Endothelial cell of umbilical vein (primary cell): ENCODE results near the gene SCN5A. TPM values are rescaled to one million over a fixed set of nuclear protein-coding genes. Genes with fewer than 3 reads are reported as not detected.

Experiments used
- BruUV-seq: library from RNA; stranded (reverse); fragments of 400-500 nt; replicated peaks from 2 replicates; lab custom pipeline; 2021; lab: Mats Ljungman, UMichigan
- CTCF ChIA-PET: fragments of 300-600, 350-600 bp; sonication (Branson Sonifier 250); formaldehyde crosslinking; loops from one replicate; lab custom pipeline; 2021; ENCODE audit warnings: antibody characterized with exemption, inconsistent platforms; lab: Charles Lee
- POLR2A ChIA-PET: fragments of 300-600, 350-600 bp; sonication (Branson Sonifier 250); formaldehyde crosslinking; loops from one replicate; lab custom pipeline; 2021; ENCODE audit warnings: antibody characterized with exemption, inconsistent platforms; lab: Charles Lee
- DNase-seq: peaks from one replicate; pipeline ENCODE4 v3.0.0-alpha.2; 2011; ENCODE audit warnings: low read depth, low spot score
- FAIRE-seq: peaks from 2 replicates; lab custom pipeline; 2011; peaks lifted over from hg19 to GRCh38; lab: Jason Lieb, UNC
- H2AFZ ChIP-seq: 2 replicates; pipeline ENCODE4 v1.6.0; 2012; ENCODE audit warnings: low read depth, low read length, control low read depth, inconsistent platforms
- H3K27ac ChIP-seq: 2 replicates; pipeline ENCODE4 v1.5.1; 2011; ENCODE audit warnings: low read depth, mild to moderate bottlenecking, control low read depth, low read length, moderate library complexity; ENCODE audit not compliant: insufficient read depth
- H3K27me3 ChIP-seq, 2 experiments: 2 replicates each; pipeline versions ENCODE4 v1.6.0 to v1.6.1; 2011; ENCODE audit warnings: low read length in 2 of 2, mixed read lengths in 1 of 2; ENCODE audit not compliant: control insufficient read depth in 2 of 2, insufficient read depth in 2 of 2
- H3K36me3 ChIP-seq, 2 experiments: 2 replicates in 1 of 2; 3 replicates in 1 of 2; pipeline ENCODE4 v1.5.1; 2011; ENCODE audit warnings: low read length in 2 of 2, mild to moderate bottlenecking in 1 of 2, moderate library complexity in 1 of 2; ENCODE audit not compliant: control insufficient read depth in 2 of 2, insufficient read depth in 2 of 2; ENCODE audit errors: extremely low read depth in 1 of 2
- H3K4me1 ChIP-seq: 3 replicates; pipeline ENCODE4 v1.5.1; 2011; ENCODE audit warnings: mild to moderate bottlenecking, low read length; ENCODE audit not compliant: control insufficient read depth, insufficient read depth; ENCODE audit errors: extremely low read depth
- H3K4me2 ChIP-seq: 2 replicates; pipeline ENCODE4 v1.6.1; 2011; ENCODE audit warnings: low read length, control low read depth, mixed read lengths; ENCODE audit not compliant: insufficient read depth
- H3K4me3 ChIP-seq, 3 experiments: fragments of 200-600 bp in 1 of 3; sonication (generic), shearing (Covaris generic) in 1 of 3; replicated peaks in 1 of 3; 2 replicates each; pipeline ENCODE4 v1.5.1; 2011 to 2016; ENCODE audit warnings: control low read depth in 3 of 3, low read length in 3 of 3, mild to moderate bottlenecking in 2 of 3, inconsistent platforms in 1 of 3, low read depth in 1 of 3, moderate library complexity in 1 of 3; ENCODE audit not compliant: insufficient read depth in 1 of 3
- H3K79me2 ChIP-seq: 2 replicates; pipeline ENCODE4 v1.6.0; 2012; ENCODE audit warnings: low read length, inconsistent platforms; ENCODE audit not compliant: control insufficient read depth, insufficient read depth
- H3K9ac ChIP-seq: replicated peaks from 2 replicates; pipeline ENCODE3; 2011; ENCODE audit warnings: low read length, control low read depth; ENCODE audit not compliant: insufficient read depth; ENCODE audit errors: extremely low read depth
- H3K9me1 ChIP-seq: replicated peaks from 3 replicates; pipeline ENCODE4 v1.6.0; 2011; ENCODE audit warnings: mild to moderate bottlenecking, low read length; ENCODE audit not compliant: control insufficient read depth, insufficient read depth; ENCODE audit errors: extremely low read depth
- H3K9me3 ChIP-seq: replicated peaks from 2 replicates; pipeline ENCODE4 v1.5.1; 2012; ENCODE audit warnings: low read length, inconsistent platforms; ENCODE audit not compliant: control insufficient read depth, insufficient read depth
- H4K20me1 ChIP-seq: replicated peaks from 2 replicates; pipeline ENCODE3; 2011; ENCODE audit warnings: mild to moderate bottlenecking, low read length; ENCODE audit not compliant: control insufficient read depth, insufficient read depth; ENCODE audit errors: extremely low read depth
- CTCF ChIP-seq, 2 donors: IDR thresholded peaks; 1 replicate in 1 of 2; 2 replicates in 1 of 2; pipeline ENCODE4 v1.5.1; 2011; ENCODE audit warnings: low read length in 2 of 2, mild to moderate bottlenecking in 2 of 2, moderate library complexity in 2 of 2, control low read depth in 1 of 2, inconsistent platforms in 1 of 2, low read depth in 1 of 2; ENCODE audit not compliant: insufficient read depth in 1 of 2; ENCODE audit errors: extremely low read depth in 1 of 2
- EZH2 ChIP-seq: IDR thresholded peaks from 2 replicates; pipeline ENCODE4 v1.6.1; 2012; ENCODE audit warnings: borderline replicate concordance, low read depth, mild to moderate bottlenecking, moderate library complexity, low read length, inconsistent platforms; ENCODE audit not compliant: severe bottlenecking
- FOS ChIP-seq: IDR thresholded peaks from 2 replicates; pipeline ENCODE4 v1.6.1; 2011; ENCODE audit warnings: mild to moderate bottlenecking, low read length, moderate library complexity, borderline replicate concordance; ENCODE audit not compliant: insufficient read depth
- GATA2 ChIP-seq: IDR thresholded peaks from 2 replicates; pipeline ENCODE4 v1.7.0; 2011; ENCODE audit warnings: low read depth, mild to moderate bottlenecking, moderate library complexity, mixed read lengths, low read length; ENCODE audit not compliant: insufficient read length, insufficient read depth
- JUN ChIP-seq: IDR thresholded peaks from 2 replicates; pipeline ENCODE4 v1.6.1; 2011; ENCODE audit warnings: borderline replicate concordance, low read depth; ENCODE audit not compliant: insufficient read length, insufficient read depth
- MYC ChIP-seq: IDR thresholded peaks from one replicate; pipeline ENCODE4 v1.6.1; 2011; ENCODE audit warnings: mild to moderate bottlenecking, low read depth, low read length
- POLR2A ChIP-seq: IDR thresholded peaks from 2 replicates; pipeline ENCODE4 v1.6.1; 2012; ENCODE audit warnings: low read depth, mild to moderate bottlenecking, control low read depth, low read length
- POLR2AphosphoS5 ChIP-seq: IDR thresholded peaks from 2 replicates; pipeline ENCODE4 v1.6.1; 2012; ENCODE audit warnings: low read depth, mild to moderate bottlenecking, control low read depth, low read length, moderate library complexity; ENCODE audit not compliant: insufficient read depth
- dilution Hi-C: fragments of 300-500 bp; cut with MboI; formaldehyde crosslinking; loops from one replicate; pipeline ENCODE4 v1.15.0; 2019; ENCODE audit warnings: low sequenced_read_pairs; ENCODE audit not compliant: extremely low pct_ligation_motif_present
- intact Hi-C: fragments of 100-400 bp; cut with micrococcal nuclease; formaldehyde crosslinking; loops from one replicate; pipeline ENCODE4 v1.10.0; 2022
- polyA plus RNA-seq, 4 experiments: library from polyadenylated mRNA; depleted of rRNA in 3 of 4; stranded (reverse) in 3 of 4; unstranded in 1 of 4; fragments of >200 nt; gene quantifications; 2 replicates each; pipeline versions ENCODE4 v1.2.1 to v1.2.3, GENCODE V29; 2011 to 2012; ENCODE audit warnings: missing spikeins in 1 of 4
- total RNA-seq: library from RNA; stranded (reverse); gene quantifications from 2 replicates; pipeline ENCODE4 v1.2.3, GENCODE V29; 2021
- TF ChIP-seq, protein P1 (sequence below): IDR thresholded peaks from 2 replicates; pipeline ENCODE4 v1.6.1; 2011; ENCODE audit not compliant: insufficient read depth, insufficient read length

The SCN5A gene
- total and polyA plus RNA-seq, 2 donors (not counting 3 experiments of a cell fraction or from before 2014, with no cell fraction given) = 2.7 to 20.0 TPM

- no peaks in the 10 kb centered on the region for H3K9me1 ChIP-seq
- FAIRE-seq (no peak), DNase-seq (no peak)
- TF ChIP-seq JUN (no peak), FOS (no peak), CTCF (IDR thresholded peaks at IDR 0.05; ENCODE audit: extremely low read depth in 1 of 2, insufficient read depth in 1 of 2, low read depth in 1 of 2, low read length in 2 of 2) (no peak), POLR2A (no peak), MYC (no peak), POLR2AphosphoS5 (no peak), EZH2 (no peak), GATA2 (no peak)
- TF ChIP-seq, protein P1, sequence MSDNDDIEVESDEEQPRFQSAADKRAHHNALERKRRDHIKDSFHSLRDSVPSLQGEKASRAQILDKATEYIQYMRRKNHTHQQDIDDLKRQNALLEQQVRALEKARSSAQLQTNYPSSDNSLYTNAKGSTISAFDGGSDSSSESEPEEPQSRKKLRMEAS = no peak
- H3K9me3 ChIP-seq = no peaks in the 10 kb centered on the region
- ChIA-PET CTCF (interaction anchor here (0.7 to 1.5 kb wide), 4 partner anchors 10 to 67 kb away, joined by 3 to 4 read pairs (median 3); no protein-coding TSS in a partner anchor), POLR2A (no interaction called here)
- intact Hi-C loops = no loop called here
- H3K4me2 ChIP-seq = no peak overlapping the region
- H3K27ac ChIP-seq = no peak overlapping the region
- H3K79me2 ChIP-seq = no peaks in the 10 kb centered on the region
- no peak overlapping the region for H2AFZ ChIP-seq
- H3K4me1 ChIP-seq = no peaks in the 10 kb centered on the region
- H3K9ac ChIP-seq = no peak overlapping the region
- dilution Hi-C loops = no loop called here
- no peak overlapping the region for H3K4me3 ChIP-seq
- no peaks in the 10 kb centered on the region for H4K20me1 ChIP-seq
- H3K27me3 ChIP-seq = no peaks in the 10 kb centered on the region
- H3K36me3 ChIP-seq = no peaks in the 10 kb centered on the region
- BruUV-seq = no TSS peak
These were observed 54.1 kb downstream of the SCN5A start for GRCh38 chr3:38595393-38595792.
